ENCODE results near the gene DOHH. TPM values are rescaled to one million over a fixed set of nuclear protein-coding genes. Genes with fewer than 3 reads are reported as not detected.

DOHH gene
- total RNA-seq, 1 donor from 2014 or later, result 14.5 TPM

DNA sequence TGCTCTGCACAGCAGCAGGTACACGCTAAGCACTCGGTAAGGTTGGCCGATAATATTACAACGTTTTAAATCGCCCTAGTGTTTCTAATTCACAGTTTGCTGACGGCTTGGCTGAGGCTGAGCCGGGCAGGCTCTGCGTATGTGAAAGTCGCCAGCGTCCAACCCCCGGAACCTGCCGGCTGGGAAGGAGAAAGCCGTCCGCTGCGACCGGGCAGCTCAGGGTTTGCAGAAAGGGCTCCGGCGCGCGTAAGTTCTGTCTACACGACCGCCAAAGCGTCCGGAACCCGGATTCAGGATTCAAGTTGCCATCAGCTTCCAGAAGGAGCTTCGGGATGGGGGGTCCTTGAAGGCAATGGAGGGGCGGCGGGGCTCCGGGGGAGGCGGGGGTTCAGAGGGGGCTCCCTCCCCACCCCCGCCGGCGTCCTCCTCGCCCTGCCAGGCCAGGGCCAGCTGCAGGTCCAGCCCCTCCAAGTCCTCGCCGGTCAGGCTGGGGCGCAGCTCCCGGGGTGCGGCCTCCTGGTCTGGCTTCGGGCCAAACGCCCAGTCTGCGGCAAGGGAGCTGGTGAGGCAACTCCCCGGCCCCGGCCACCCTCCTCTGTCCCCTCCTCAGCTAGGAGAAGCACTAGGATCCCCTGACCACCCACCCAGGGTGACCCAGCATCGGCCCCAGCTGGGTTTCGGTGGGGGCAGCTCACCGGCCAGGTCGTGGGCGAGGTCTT, 17.8 kb downstream of the DOHH start:
- Histone ChIP-seq H3K4me2 (ENCODE audit: low read length) (no peak overlapping the region), H3K79me2 (ENCODE audit: insufficient read depth, low read length) (no peaks in the 10 kb centered on the region), H3K9ac (ENCODE audit: low read length) (no peak overlapping the region), H3K9me3 (ENCODE audit: insufficient read depth, low read depth, low read length) (no peaks in the 10 kb centered on the region), H4K20me1 (ENCODE audit: insufficient read depth, low read length) (no peaks in the 10 kb centered on the region), H3K27ac (ENCODE audit: low read depth, low read length) (no peak overlapping the region), H3K36me3 (ENCODE audit: insufficient read depth, low read length) (no peaks in the 10 kb centered on the region), H3K27me3 (ENCODE audit: insufficient read depth, low read length) (peaks cover 14% of the 10 kb centered on the region), H2AFZ (ENCODE audit: low read depth, low read length) (no peak overlapping the region), H3K4me3 (ENCODE audit: insufficient read depth, low read depth, low read length) (no peak overlapping the region), H3K4me1 (ENCODE audit: insufficient read depth, low read length) (no peaks in the 10 kb centered on the region)
- H3K27ac Mint-ChIP-seq (ENCODE audit: unreplicated experiment), result no peak overlapping the region
- peaks cover 9% of the 10 kb centered on the region for H3K27me3 Mint-ChIP-seq (ENCODE audit: low read depth, unreplicated experiment)
- no peak for DNase-seq (ENCODE audit: low read depth)
- TF ChIP-seq, protein P1, sequence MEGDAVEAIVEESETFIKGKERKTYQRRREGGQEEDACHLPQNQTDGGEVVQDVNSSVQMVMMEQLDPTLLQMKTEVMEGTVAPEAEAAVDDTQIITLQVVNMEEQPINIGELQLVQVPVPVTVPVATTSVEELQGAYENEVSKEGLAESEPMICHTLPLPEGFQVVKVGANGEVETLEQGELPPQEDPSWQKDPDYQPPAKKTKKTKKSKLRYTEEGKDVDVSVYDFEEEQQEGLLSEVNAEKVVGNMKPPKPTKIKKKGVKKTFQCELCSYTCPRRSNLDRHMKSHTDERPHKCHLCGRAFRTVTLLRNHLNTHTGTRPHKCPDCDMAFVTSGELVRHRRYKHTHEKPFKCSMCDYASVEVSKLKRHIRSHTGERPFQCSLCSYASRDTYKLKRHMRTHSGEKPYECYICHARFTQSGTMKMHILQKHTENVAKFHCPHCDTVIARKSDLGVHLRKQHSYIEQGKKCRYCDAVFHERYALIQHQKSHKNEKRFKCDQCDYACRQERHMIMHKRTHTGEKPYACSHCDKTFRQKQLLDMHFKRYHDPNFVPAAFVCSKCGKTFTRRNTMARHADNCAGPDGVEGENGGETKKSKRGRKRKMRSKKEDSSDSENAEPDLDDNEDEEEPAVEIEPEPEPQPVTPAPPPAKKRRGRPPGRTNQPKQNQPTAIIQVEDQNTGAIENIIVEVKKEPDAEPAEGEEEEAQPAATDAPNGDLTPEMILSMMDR (IDR thresholded peaks at IDR 0.05; ENCODE audit: insufficient read depth, low read depth, low read length), result no peak
- no peak for TF ChIP-seq EZH2 (IDR thresholded peaks at IDR 0.05; ENCODE audit: insufficient read depth, low read length)
- H3K9me3 Mint-ChIP-seq (ENCODE audit: unreplicated experiment), result no peaks in the 10 kb centered on the region
- peaks cover 6% of the 10 kb centered on the region for H3K36me3 Mint-ChIP-seq (ENCODE audit: low read depth, unreplicated experiment)
- FAIRE-seq, result no peak
- no peak overlapping the region for H3K4me3 Mint-ChIP-seq (ENCODE audit: unreplicated experiment)
- no peaks in the 10 kb centered on the region for H3K4me1 Mint-ChIP-seq (ENCODE audit: low read depth, unreplicated experiment)

- no peaks in the 10 kb centered on the region for H3K9me3 Mint-ChIP-seq (ENCODE audit: unreplicated experiment)
- TF ChIP-seq, protein P1 (IDR thresholded peaks at IDR 0.05; ENCODE audit: insufficient read depth, low read depth, low read length), result no peak
- TF ChIP-seq EZH2 (IDR thresholded peaks at IDR 0.05; ENCODE audit: insufficient read depth, low read length), result no peak
- Histone ChIP-seq H3K9ac (ENCODE audit: low read length) (no peak overlapping the region), H3K4me2 (ENCODE audit: low read length) (no peak overlapping the region), H3K36me3 (ENCODE audit: insufficient read depth, low read length) (no peaks in the 10 kb centered on the region), H2AFZ (ENCODE audit: low read depth, low read length) (no peak overlapping the region), H3K4me3 (ENCODE audit: insufficient read depth, low read depth, low read length) (no peak overlapping the region), H3K4me1 (ENCODE audit: insufficient read depth, low read length) (no peaks in the 10 kb centered on the region), H4K20me1 (ENCODE audit: insufficient read depth, low read length) (no peaks in the 10 kb centered on the region), H3K27ac (ENCODE audit: low read depth, low read length) (no peak overlapping the region), H3K9me3 (ENCODE audit: insufficient read depth, low read depth, low read length) (no peaks in the 10 kb centered on the region), H3K27me3 (ENCODE audit: insufficient read depth, low read length) (peaks cover 14% of the 10 kb centered on the region), H3K79me2 (ENCODE audit: insufficient read depth, low read length) (no peaks in the 10 kb centered on the region)
- no peaks in the 10 kb centered on the region for H3K4me1 Mint-ChIP-seq (ENCODE audit: low read depth, unreplicated experiment)
- H3K4me3 Mint-ChIP-seq (ENCODE audit: unreplicated experiment), result no peak overlapping the region
- FAIRE-seq (no peak), DNase-seq (ENCODE audit: low read depth) (no peak)
- peaks cover 11% of the 10 kb centered on the region for H3K27me3 Mint-ChIP-seq (ENCODE audit: low read depth, unreplicated experiment)
- peak overlapping the region; percentile 41 for H3K27ac Mint-ChIP-seq (ENCODE audit: unreplicated experiment)
- H3K36me3 Mint-ChIP-seq (ENCODE audit: low read depth, unreplicated experiment), result no peaks in the 10 kb centered on the region
Measured at GRCh38 chr19:3481241-3482090, 19.0 kb downstream of the DOHH start.
